ENCODE data around the gene TRNT1.

GRCh38 chr3:3087279-3087678, 39.5 kb upstream of the TRNT1 start:
- TF ChIP-seq CTCF (conservative IDR thresholded peaks at IDR 0.05; ENCODE audit: low read depth, low read length) (no peak), EZH2 (IDR thresholded peaks at IDR 0.05; ENCODE audit: low read length, unreplicated experiment) (no peak)
